Measurements from ENCODE around the gene DENND5A. TPM values are rescaled to one million over a fixed set of nuclear protein-coding genes. Genes with fewer than 3 reads are reported as not detected.

Gene DENND5A
- total and polyA plus RNA-seq, 10 donors: 20.8 to 157 (median 110) TPM

DNA sequence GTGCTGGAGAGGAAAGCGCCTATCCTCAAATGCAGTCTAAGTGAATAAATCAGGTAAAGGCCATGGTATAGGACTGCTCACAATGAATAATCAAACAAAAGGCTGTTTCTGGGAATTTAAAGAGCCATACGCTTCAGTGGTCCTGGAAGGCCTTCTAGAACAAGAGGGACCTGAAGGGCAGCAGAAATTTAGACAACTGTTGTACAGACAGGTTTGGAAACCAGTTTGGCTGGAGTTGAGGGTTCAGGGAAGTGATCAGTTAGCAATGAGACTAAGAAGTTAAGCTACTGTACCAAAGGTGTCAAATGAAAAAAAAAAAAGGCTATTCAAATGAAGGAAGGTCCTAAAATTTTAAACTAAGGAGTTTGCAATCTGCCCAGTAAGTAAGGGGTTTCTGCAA, 117.1 kb downstream of the DENND5A start:
- DNase-seq: no peak
- intact Hi-C loops (cut with DNase I; ENCODE audit: low total_unique reads): no loop called here
- Histone ChIP-seq H3K27ac (no peak overlapping the region), H3K36me3 (peaks cover 5 to 100% (median 85%) of the 10 kb centered on the region in 6 donors), H3K9me3 (no peaks in the 10 kb centered on the region), H3K27me3 (replicated peaks in 1 of 7) (no peaks in the 10 kb centered on the region), H3K4me3 (no peak overlapping the region), H3K4me1 (no peaks in the 10 kb centered on the region)
- 97 to 98% (median 98%) methylated on average over 2 of the region's 2 CpGs for WGBS, 5 donors
- TF ChIP-seq POLR2AphosphoS5 (IDR thresholded peaks at IDR 0.05) (no peak), POLR2A (IDR thresholded peaks at IDR 0.05) (no peak)
- TF ChIP-seq, protein P1, sequence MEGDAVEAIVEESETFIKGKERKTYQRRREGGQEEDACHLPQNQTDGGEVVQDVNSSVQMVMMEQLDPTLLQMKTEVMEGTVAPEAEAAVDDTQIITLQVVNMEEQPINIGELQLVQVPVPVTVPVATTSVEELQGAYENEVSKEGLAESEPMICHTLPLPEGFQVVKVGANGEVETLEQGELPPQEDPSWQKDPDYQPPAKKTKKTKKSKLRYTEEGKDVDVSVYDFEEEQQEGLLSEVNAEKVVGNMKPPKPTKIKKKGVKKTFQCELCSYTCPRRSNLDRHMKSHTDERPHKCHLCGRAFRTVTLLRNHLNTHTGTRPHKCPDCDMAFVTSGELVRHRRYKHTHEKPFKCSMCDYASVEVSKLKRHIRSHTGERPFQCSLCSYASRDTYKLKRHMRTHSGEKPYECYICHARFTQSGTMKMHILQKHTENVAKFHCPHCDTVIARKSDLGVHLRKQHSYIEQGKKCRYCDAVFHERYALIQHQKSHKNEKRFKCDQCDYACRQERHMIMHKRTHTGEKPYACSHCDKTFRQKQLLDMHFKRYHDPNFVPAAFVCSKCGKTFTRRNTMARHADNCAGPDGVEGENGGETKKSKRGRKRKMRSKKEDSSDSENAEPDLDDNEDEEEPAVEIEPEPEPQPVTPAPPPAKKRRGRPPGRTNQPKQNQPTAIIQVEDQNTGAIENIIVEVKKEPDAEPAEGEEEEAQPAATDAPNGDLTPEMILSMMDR (IDR thresholded peaks at IDR 0.05 in 8 of 11, conservative IDR thresholded peaks at IDR 0.05 in 3 of 11): no peak

DNA sequence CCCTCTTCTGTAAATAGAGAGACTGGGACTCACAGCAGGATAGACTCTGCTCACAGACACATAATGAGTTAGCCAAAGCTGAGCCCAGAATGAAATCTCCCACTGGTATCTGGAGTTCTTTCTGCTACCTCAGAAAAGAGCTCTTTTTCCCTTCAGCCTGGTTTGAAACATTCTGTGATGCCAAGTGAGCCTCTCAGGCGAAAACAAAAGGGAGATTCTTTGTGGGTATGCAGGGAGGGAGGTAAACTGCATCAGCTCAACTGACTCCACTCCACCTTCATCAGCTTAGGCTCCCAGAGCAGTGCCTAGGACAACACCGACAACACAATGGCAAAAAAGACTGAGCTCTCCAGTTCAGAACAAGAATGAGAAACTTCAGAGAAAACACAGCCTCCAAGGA, 118.7 kb downstream of the DENND5A start:
- H3K27me3 ChIP-seq (replicated peaks in 1 of 7): no peaks in the 10 kb centered on the region
- no peak for DNase-seq
- peaks cover 5 to 100% (median 92%) of the 10 kb centered on the region in 6 donors for H3K36me3 ChIP-seq
- TF ChIP-seq POLR2AphosphoS5 (IDR thresholded peaks at IDR 0.05): no peak
- TF ChIP-seq, protein P1 (IDR thresholded peaks at IDR 0.05 in 8 of 11, conservative IDR thresholded peaks at IDR 0.05 in 3 of 11): no peak
- no peak for TF ChIP-seq POLR2A (IDR thresholded peaks at IDR 0.05)
- no peaks in the 10 kb centered on the region for H3K4me1 ChIP-seq
- no peak overlapping the region for H3K27ac ChIP-seq
- no peaks in the 10 kb centered on the region for H3K9me3 ChIP-seq
- H3K4me3 ChIP-seq: no peak overlapping the region
- 81 to 98% (median 96%) methylated on average over 2 of the region's 2 CpGs for WGBS, 5 donors
- intact Hi-C loops (cut with DNase I; ENCODE audit: low total_unique reads): no loop called here

DNA sequence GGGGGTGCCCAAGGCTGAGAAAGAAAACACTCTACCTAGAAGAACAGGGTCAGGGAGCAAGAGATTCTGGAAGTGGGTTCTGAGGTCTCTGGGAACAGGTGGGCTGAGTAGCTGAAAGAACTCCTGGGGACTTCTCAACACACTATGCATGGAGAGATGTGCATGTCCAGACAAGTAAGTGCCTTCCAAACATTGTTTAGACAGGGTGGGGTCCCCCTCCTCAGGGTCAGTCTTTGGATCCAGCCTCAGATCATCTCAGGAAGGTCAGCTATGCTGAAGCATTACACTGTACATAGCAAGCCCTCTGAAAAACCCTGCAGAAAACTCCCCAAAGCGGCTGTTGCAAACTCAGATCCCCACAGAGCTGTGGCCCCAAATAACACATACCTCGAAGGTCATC, 119.9 kb downstream of the DENND5A start:
- Histone ChIP-seq H3K27ac (no peak overlapping the region), H3K27me3 (replicated peaks in 1 of 7) (no peaks in the 10 kb centered on the region), H3K4me1 (peaks cover 0 to 4% (median 0%) of the 10 kb centered on the region in 6 donors), H3K9me3 (no peaks in the 10 kb centered on the region), H3K4me3 (no peak overlapping the region), H3K36me3 (peaks cover 5 to 100% (median 92%) of the 10 kb centered on the region in 6 donors)
- 92 to 100% (median 95%) methylated on average over 2 of the region's 2 CpGs for WGBS, 5 donors
- intact Hi-C loops (cut with DNase I; ENCODE audit: low total_unique reads): no loop called here
- TF ChIP-seq, protein P1 (IDR thresholded peaks at IDR 0.05 in 8 of 11, conservative IDR thresholded peaks at IDR 0.05 in 3 of 11): no peak
- TF ChIP-seq POLR2A (IDR thresholded peaks at IDR 0.05) (no peak), POLR2AphosphoS5 (IDR thresholded peaks at IDR 0.05) (no peak)
- DNase-seq: no peak

DNA sequence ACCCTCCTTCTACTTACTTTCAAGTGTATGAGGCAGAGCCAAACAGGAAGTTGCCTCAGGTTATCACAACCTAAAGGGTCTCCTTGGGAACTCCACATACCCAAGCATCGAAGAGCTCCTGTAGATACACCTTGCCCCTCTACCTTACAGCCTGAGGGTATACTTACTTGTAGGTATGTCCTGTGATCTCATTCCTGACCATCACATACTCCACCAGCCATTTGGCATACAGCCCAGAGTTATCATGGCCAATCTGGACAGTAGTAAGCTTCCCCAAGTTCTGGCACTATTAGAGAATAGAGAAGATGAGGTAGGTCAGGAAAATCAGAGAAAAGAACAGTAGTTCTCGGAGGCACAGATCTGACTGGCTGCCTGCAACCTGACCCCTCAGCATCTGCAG, 120.3 kb downstream of the DENND5A start:
- intact Hi-C loops (cut with DNase I; ENCODE audit: low total_unique reads): no loop called here
- no peak overlapping the region for H3K27ac ChIP-seq
- peaks cover 0 to 9% (median 2%) of the 10 kb centered on the region in 6 donors for H3K4me1 ChIP-seq
- TF ChIP-seq, protein P1 (IDR thresholded peaks at IDR 0.05 in 8 of 11, conservative IDR thresholded peaks at IDR 0.05 in 3 of 11): no peak
- TF ChIP-seq POLR2AphosphoS5 (IDR thresholded peaks at IDR 0.05): no peak
- no peak for TF ChIP-seq POLR2A (IDR thresholded peaks at IDR 0.05)
- H3K27me3 ChIP-seq (replicated peaks in 1 of 7): no peaks in the 10 kb centered on the region
- H3K36me3 ChIP-seq: peaks cover 3 to 100% (median 92%) of the 10 kb centered on the region in 6 donors
- no peak for DNase-seq
- no peaks in the 10 kb centered on the region for H3K9me3 ChIP-seq
- 86 to 97% (median 94%) methylated on average over 2 of the region's 2 CpGs for WGBS, 5 donors
- H3K4me3 ChIP-seq: no peak overlapping the region
